Ovary (tissue), 9 donors: ENCODE measurements around the gene ALX1. TPM values are rescaled to one million over a fixed set of nuclear protein-coding genes. Genes with fewer than 3 reads are reported as not detected.

Experiments used
- DNase-seq, 5 donors: peaks; one replicate each; pipeline ENCODE4 v3.0.0-alpha.2; 2019 to 2020
- H3K27ac ChIP-seq, 2 donors: fragments of 200-600 bp; one replicate each; pipeline versions ENCODE4 v1.5.1 to v1.8.0; 2019 to 2022
- H3K27me3 ChIP-seq: fragments of 200-600 bp; one replicate; pipeline ENCODE4 v1.8.0; 2022
- H3K36me3 ChIP-seq: fragments of 200-600 bp; sonication (generic); one replicate; pipeline ENCODE4 v1.5.1; 2019
- H3K4me1 ChIP-seq: one replicate; pipeline ENCODE4 v1.8.1; 2013; ENCODE audit warnings: mild to moderate bottlenecking, moderate library complexity; ENCODE audit not compliant: insufficient read depth
- H3K4me3 ChIP-seq: fragments of 200-600 bp; sonication (generic); one replicate; pipeline ENCODE4 v1.5.1; 2017
- H3K9me3 ChIP-seq, 2 donors: fragments of 200-600 bp in 1 of 2; sonication (generic) in 1 of 2; one replicate each; pipeline versions ENCODE4 v1.5.1 to v1.8.1; 2013 to 2019; ENCODE audit warnings: mild to moderate bottlenecking in 1 of 2, moderate library complexity in 1 of 2
- EP300 ChIP-seq: sonication (generic); formaldehyde crosslinking; IDR thresholded peaks from one replicate; pipeline ENCODE4 v1.6.1; 2017; ENCODE audit warnings: antibody characterized with exemption
- POLR2A ChIP-seq: fragments of 450-650 bp; IDR thresholded peaks from one replicate; pipeline ENCODE4 v1.6.1; 2017; ENCODE audit warnings: antibody characterized with exemption, mild to moderate bottlenecking, moderate library complexity
- WGBS, 3 donors: extraction: QIAGEN DNeasy Blood & Tissue Kit in 1 of 3; methylation state at CpG; one replicate each; pipeline versions ENCODE4 v1.1.5 to v1.1.7; 2013 to 2017; 5-methylcytosine and 5-hydroxymethylcytosine counted together
- intact Hi-C, 4 donors: fragments of 100-400 bp; cut with DNase I; formaldehyde crosslinking; loops; one replicate each; pipeline versions ENCODE4 v1.11.0 to v1.15.1; 2022 to 2023
- polyA plus RNA-seq, 2 donors: library from polyadenylated mRNA; stranded (reverse); fragments of 200-250 nt in 1 of 2; fragments of 350-450 nt in 1 of 2; fragmentation: Illumina TruSeq in 1 of 2; extraction: RNeasy Lipid Tissue Mini Kit (QIAGEN cat#74804) in 1 of 2; gene quantifications; one replicate each; pipeline ENCODE4 v1.2.3, GENCODE V29; 2013 to 2014
- total RNA-seq, 7 donors: library from RNA; depleted of rRNA in 2 of 7; stranded (reverse); fragments of >200 nt in 2 of 7; fragmentation: NEBNext Ultra II Directional in 3 of 7; extraction: Animal tissue kit (Norgen Biotek cat#: 25700) in 3 of 7; gene quantifications; one replicate each; pipeline versions ENCODE4 v1.1.0 to v1.2.4, GENCODE V29; 2016 to 2023
- TF ChIP-seq, protein P1 (sequence below), 3 donors: fragments of 450-650 bp in 2 of 3; fragments of 200-600 bp in 1 of 3; IDR thresholded peaks; one replicate each; pipeline versions ENCODE4 v1.5.1 to v1.8.0; 2016 to 2022; ENCODE audit warnings: antibody characterized with exemption in 3 of 3, mild to moderate bottlenecking in 1 of 3
- donor health status: DM: no; HTN: no; CAD: no; lungs with moderate emphysema.
- donor health status: DM: no; HTN: no; CAD: no.
- donor health status: Bipolar disorder and iron deficiency.
- donor health status: DM: yes; HTN: yes; CAD: no.
- donor health status: DM: no; HTN: no; CAD: no.
- donor health status: DM: yes; HTN: yes; CAD: no.

ALX1 gene
- total and polyA plus RNA-seq, 9 donors, result 0.05 to 1.1 (median 0.30) TPM; not detected in 3

DNA sequence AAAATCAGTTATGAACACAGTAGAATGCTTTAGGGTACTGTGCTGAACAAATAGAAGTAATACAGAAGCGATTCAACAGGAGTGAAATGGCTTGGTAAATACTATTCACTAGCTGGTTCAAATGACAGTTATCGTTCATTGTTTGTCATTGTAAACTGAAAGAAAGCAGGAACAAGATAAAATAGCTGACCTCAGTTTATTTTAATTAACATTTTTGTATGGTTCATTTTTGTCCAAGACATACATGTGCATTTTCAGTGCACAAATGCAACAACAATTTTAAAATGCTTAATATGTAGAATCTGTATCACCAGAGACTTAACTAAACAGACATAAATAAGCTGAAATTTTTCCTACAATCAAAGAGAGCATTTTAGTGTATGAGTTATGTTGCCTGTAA, 49.9 kb downstream of the ALX1 start:
- DNase-seq, result no peak
- Histone ChIP-seq H3K9me3 (no peaks in the 10 kb centered on the region), H3K4me3 (no peak overlapping the region), H3K36me3 (no peaks in the 10 kb centered on the region), H3K4me1 (no peaks in the 10 kb centered on the region), H3K27ac (no peak overlapping the region), H3K27me3 (no peaks in the 10 kb centered on the region)
- WGBS, 3 donors, result 62 to 78% (median 77%) methylated on average over 2 of the region's 2 CpGs
- TF ChIP-seq EP300 (no peak), POLR2A (no peak)
- TF ChIP-seq, protein P1, sequence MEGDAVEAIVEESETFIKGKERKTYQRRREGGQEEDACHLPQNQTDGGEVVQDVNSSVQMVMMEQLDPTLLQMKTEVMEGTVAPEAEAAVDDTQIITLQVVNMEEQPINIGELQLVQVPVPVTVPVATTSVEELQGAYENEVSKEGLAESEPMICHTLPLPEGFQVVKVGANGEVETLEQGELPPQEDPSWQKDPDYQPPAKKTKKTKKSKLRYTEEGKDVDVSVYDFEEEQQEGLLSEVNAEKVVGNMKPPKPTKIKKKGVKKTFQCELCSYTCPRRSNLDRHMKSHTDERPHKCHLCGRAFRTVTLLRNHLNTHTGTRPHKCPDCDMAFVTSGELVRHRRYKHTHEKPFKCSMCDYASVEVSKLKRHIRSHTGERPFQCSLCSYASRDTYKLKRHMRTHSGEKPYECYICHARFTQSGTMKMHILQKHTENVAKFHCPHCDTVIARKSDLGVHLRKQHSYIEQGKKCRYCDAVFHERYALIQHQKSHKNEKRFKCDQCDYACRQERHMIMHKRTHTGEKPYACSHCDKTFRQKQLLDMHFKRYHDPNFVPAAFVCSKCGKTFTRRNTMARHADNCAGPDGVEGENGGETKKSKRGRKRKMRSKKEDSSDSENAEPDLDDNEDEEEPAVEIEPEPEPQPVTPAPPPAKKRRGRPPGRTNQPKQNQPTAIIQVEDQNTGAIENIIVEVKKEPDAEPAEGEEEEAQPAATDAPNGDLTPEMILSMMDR (IDR thresholded peaks at IDR 0.05), result no peak
- intact Hi-C loops, result no loop called here

DNA sequence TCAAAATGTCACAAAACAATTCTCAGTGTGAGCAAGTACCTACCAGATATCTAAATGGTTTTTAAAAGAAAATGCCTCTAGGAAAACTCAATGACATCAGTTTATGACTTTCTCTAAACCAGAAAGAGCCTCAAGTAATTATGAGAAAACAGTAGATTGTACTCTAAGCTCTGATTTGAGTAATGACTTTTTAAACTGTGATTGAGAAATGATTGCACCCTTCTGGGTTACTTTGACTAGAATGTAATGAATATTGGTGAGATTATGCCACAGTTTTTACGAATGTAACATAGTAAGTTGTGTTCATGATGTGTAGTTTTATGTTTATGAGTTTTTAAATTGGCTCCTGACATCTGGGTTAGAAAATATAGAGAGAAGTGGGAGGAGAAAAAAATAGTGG, 68.8 kb downstream of the ALX1 start:
- Histone ChIP-seq H3K27me3 (no peaks in the 10 kb centered on the region), H3K9me3 (no peaks in the 10 kb centered on the region), H3K36me3 (no peaks in the 10 kb centered on the region), H3K27ac (no peak overlapping the region), H3K4me3 (no peak overlapping the region), H3K4me1 (no peaks in the 10 kb centered on the region)
- TF ChIP-seq, protein P1 (IDR thresholded peaks at IDR 0.05), result no peak
- TF ChIP-seq EP300, result no peak
- no peak for TF ChIP-seq POLR2A
- DNase-seq, result no peak
- WGBS, 3 donors, result 55 to 66% (median 60%) methylated on average over 1 of the region's 1 CpG
- intact Hi-C loops, result no loop called here

DNA sequence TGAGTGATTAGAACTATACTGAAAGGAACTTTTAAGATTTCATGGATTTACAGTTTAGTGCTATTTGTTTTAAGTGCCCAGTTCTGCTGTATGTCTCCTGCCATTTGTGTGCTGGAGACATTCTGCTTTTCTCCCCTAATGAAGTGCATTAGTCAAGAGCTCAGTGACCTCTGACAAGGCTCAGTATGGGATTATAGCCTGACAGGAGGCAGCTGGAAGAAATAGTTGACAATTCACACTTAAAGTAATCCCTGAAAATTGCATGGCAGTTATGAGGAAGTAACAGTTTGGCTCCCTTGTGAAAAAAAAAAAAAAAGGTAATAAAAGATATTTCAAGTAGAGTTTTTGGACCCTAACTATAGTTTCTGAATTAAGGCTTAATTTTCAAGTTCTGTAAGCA, 70.3 kb downstream of the ALX1 start:
- intact Hi-C loops, result no loop called here
- H3K27ac ChIP-seq, result no peak overlapping the region
- no peak overlapping the region for H3K4me3 ChIP-seq
- no peaks in the 10 kb centered on the region for H3K27me3 ChIP-seq
- DNase-seq, result no peak
- TF ChIP-seq, protein P1 (IDR thresholded peaks at IDR 0.05), result no peak
- TF ChIP-seq POLR2A, result no peak
- no peak for TF ChIP-seq EP300
- H3K9me3 ChIP-seq, result no peaks in the 10 kb centered on the region
- H3K36me3 ChIP-seq, result no peaks in the 10 kb centered on the region
- H3K4me1 ChIP-seq, result no peaks in the 10 kb centered on the region

Other genes with a start within 250 kb of the ALX1 start
- not detected for gene TSPAN19, start 243.9 kb upstream of the ALX1 start, total RNA-seq
- not detected for gene TSPAN19, start 243.9 kb upstream of the ALX1 start, polyA plus RNA-seq
- gene LRRIQ1, start 243.9 kb upstream of the ALX1 start, total RNA-seq, result 10 to 100 TPM in 1 of 7 donors, 1 to 10 TPM in 3, under 1 TPM in 2, not detected in 1; 0.43 to 18.6 (median 2.0) TPM
- gene LRRIQ1, start 243.9 kb upstream of the ALX1 start, polyA plus RNA-seq, result under 1 TPM; 0.04 to 0.48 TPM